Body of pancreas (tissue), 4 donors: ENCODE results near the gene DGKI. TPM values are rescaled to one million over a fixed set of nuclear protein-coding genes. Genes with fewer than 3 reads are reported as not detected.

ENCODE experiments used
- ATAC-seq: fragments of 150-250 bp; one replicate; pipeline ENCODE4 v1.9.1; 2016
- DNase-seq, 4 donors: peaks; one replicate each; pipeline ENCODE4 v3.0.0-alpha.2; 2019
- H3K27ac ChIP-seq, 4 donors: fragments of 200-600 bp; sonication (generic); 1 replicate in 3 of 4; 2 replicates in 1 of 4; pipeline versions ENCODE4 v1.5.1 to v1.6.1; 2016 to 2019; ENCODE audit warnings: mild to moderate bottlenecking in 1 of 4, mixed read lengths in 1 of 4, moderate library complexity in 1 of 4
- H3K27me3 ChIP-seq, 2 donors: fragments of 200-600 bp; sonication (generic); one replicate each; pipeline ENCODE4 v1.6.0; 2016; ENCODE audit warnings: mild to moderate bottlenecking in 1 of 2
- H3K36me3 ChIP-seq, 2 donors: fragments of 200-600 bp; sonication (generic); replicated peaks in 1 of 2; 2 replicates each; pipeline ENCODE4 v1.5.1; 2016; ENCODE audit warnings: low read depth in 2 of 2; ENCODE audit not compliant: insufficient read depth in 1 of 2
- H3K4me1 ChIP-seq: fragments of 200-600 bp; sonication (generic); one replicate; pipeline ENCODE4 v1.6.0; 2016
- H3K4me3 ChIP-seq, 2 donors: fragments of 200-600 bp; sonication (generic); 1 replicate in 1 of 2; 2 replicates in 1 of 2; pipeline ENCODE4 v1.5.1; 2016 to 2019
- H3K9me3 ChIP-seq, 3 donors: fragments of 200-600 bp; sonication (generic); 1 replicate in 2 of 3; 2 replicates in 1 of 3; pipeline ENCODE4 v1.5.1; 2016
- CTCF ChIP-seq, 7 experiments: fragments of 450-650 bp in 4 of 7; fragments of 200-600 bp in 3 of 7; sonication (generic) in 3 of 7; IDR thresholded peaks; one replicate each; pipeline ENCODE4 v1.5.1; 2016 to 2019; ENCODE audit warnings: antibody characterized with exemption in 7 of 7
- POLR2A ChIP-seq, 3 donors: fragments of 450-650 bp; IDR thresholded peaks; one replicate each; pipeline ENCODE4 v1.6.1; 2016; ENCODE audit warnings: antibody characterized with exemption in 3 of 3, mild to moderate bottlenecking in 2 of 3
- WGBS, 2 donors: methylation state at CpG; one replicate each; pipeline ENCODE4 v1.1.5; 2017; 5-methylcytosine and 5-hydroxymethylcytosine counted together
- intact Hi-C: fragments of 100-400 bp; cut with DNase I; formaldehyde crosslinking; loops from one replicate; pipeline ENCODE4 v1.15.1; 2023
- total RNA-seq, 2 donors: library from RNA; depleted of rRNA; stranded (reverse); fragments of >200 nt; gene quantifications; one replicate each; pipeline ENCODE4 v1.1.0, GENCODE V29; 2016

DGKI gene
- total RNA-seq, 2 donors from 2014 or later, result 2.6 TPM; not detected in 1

DNA sequence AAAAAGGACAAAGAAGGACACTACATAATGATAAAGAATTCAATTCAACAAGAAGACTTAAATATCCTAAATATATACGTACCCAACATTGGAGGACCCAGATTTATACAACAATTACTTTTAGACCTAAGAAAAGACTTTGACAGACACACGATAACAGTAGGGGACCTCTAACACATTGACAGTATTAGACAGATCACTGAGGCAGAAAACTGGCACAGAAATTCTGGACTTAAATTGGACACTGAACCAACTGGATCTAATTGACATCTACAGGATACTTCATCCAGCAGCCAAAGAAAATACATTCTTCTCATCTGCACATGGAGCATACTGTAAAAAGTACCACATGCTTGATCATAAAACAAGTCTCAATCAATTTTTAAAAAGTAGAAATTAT is 103.8 kb downstream of the DGKI start:
- Histone ChIP-seq H3K36me3 (no peaks in the 10 kb centered on the region), H3K9me3 (no peaks in the 10 kb centered on the region), H3K27me3 (no peaks in the 10 kb centered on the region), H3K4me1 (peaks cover 10% of the 10 kb centered on the region), H3K4me3 (no peak overlapping the region), H3K27ac (no peak overlapping the region)
- 85 to 86% methylated on average over 2 of the region's 2 CpGs for WGBS, 2 donors
- intact Hi-C loops, result no loop called here
- no peak for ATAC-seq
- DNase-seq, result no peak
- TF ChIP-seq CTCF (IDR thresholded peaks at IDR 0.05), result no peak
- TF ChIP-seq POLR2A (IDR thresholded peaks at IDR 0.05), result no peak

GRCh38 chr7:137742051-137742450 is 104.7 kb downstream of the DGKI start:
- Histone ChIP-seq H3K4me1 (peaks cover 2% of the 10 kb centered on the region), H3K4me3 (no peak overlapping the region), H3K27ac (no peak overlapping the region), H3K9me3 (no peaks in the 10 kb centered on the region), H3K27me3 (no peaks in the 10 kb centered on the region), H3K36me3 (no peaks in the 10 kb centered on the region)
- TF ChIP-seq CTCF (IDR thresholded peaks at IDR 0.05) (no peak), POLR2A (IDR thresholded peaks at IDR 0.05) (no peak)
- DNase-seq (no peak), ATAC-seq (no peak)
- 68 to 79% methylated on average over 3 of the region's 3 CpGs for WGBS, 2 donors
- intact Hi-C loops, result no loop called here

DNA sequence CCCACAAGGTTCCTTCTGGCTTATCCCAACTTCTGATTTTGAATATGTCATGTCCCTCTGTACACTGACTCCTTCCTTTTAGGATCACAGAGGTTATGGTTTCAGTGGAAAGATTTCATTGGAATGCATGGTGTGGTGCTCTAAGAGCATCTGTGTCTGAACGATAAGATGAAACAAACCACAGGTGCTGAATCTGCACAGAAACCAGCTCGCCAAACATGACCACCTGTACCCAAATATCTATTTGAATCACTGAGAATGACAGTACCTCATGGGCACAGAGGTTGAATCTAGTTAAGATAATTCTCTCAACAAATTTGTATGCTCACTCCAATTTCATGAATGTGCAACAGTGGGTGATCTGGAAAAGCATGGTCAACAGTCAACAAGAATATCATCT is 105.3 kb downstream of the DGKI start:
- H3K36me3 ChIP-seq, result no peaks in the 10 kb centered on the region
- H3K27me3 ChIP-seq, result no peaks in the 10 kb centered on the region
- no peak overlapping the region for H3K4me3 ChIP-seq
- DNase-seq (no peak), ATAC-seq (no peak)
- TF ChIP-seq CTCF (IDR thresholded peaks at IDR 0.05) (no peak), POLR2A (IDR thresholded peaks at IDR 0.05) (no peak)
- H3K27ac ChIP-seq, result no peak overlapping the region
- no peaks in the 10 kb centered on the region for H3K4me1 ChIP-seq
- intact Hi-C loops, result no loop called here
- 84 to 91% methylated on average over 2 of the region's 2 CpGs for WGBS, 2 donors
- no peaks in the 10 kb centered on the region for H3K9me3 ChIP-seq

DNA sequence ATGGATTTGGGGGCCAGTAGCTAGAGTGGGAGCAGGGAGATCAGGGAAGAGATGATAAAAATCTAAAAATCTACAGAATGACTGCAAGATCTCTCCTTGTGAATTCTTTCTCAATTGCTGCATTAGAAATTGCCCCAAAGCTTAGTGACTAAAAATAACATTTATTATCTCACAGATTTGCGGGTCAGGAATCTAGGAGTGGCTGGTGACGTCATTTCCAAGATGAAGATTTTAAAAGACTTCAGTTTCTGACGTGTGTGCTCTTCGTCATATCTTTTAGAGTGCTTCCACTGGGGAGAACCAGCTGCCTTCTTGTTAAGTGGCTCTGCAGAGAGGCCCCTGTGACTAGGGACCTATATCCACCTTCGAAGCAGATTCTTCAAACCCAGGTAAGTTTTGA is 112.6 kb downstream of the DGKI start:
- intact Hi-C loops, result no loop called here
- H3K9me3 ChIP-seq, result no peaks in the 10 kb centered on the region
- DNase-seq (no peak), ATAC-seq (no peak)
- H3K4me3 ChIP-seq, result no peak overlapping the region
- TF ChIP-seq CTCF (IDR thresholded peaks at IDR 0.05) (no peak), POLR2A (IDR thresholded peaks at IDR 0.05) (no peak)
- no peaks in the 10 kb centered on the region for H3K4me1 ChIP-seq
- H3K27me3 ChIP-seq, result no peaks in the 10 kb centered on the region
- 59 to 74% methylated on average over 5 of the region's 5 CpGs for WGBS, 2 donors
- H3K36me3 ChIP-seq, result no peaks in the 10 kb centered on the region
- no peak overlapping the region for H3K27ac ChIP-seq

DNA sequence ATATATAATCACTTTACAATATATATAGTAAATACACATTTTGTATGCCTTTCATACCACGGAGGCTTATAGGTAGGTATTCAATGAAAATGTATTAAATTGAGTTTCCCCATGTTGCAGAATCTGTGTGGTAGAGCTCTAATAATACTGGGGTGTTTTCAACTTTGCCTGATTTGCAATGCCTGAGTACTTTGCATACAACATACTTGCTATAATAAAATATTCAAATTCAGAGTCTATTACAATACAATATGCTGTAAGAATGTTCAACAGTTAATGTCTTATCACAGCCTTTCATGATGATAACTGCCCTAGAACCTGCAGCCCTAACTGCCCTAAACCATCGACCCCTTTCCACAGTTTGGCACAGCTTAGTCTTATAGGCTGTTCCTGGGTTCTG is 114.6 kb downstream of the DGKI start:
- ATAC-seq (no peak), DNase-seq (no peak)
- intact Hi-C loops, result no loop called here
- H3K36me3 ChIP-seq, result no peaks in the 10 kb centered on the region
- 53 to 54% methylated on average over 2 of the region's 2 CpGs for WGBS, 2 donors
- no peaks in the 10 kb centered on the region for H3K27me3 ChIP-seq
- H3K4me3 ChIP-seq, result no peak overlapping the region
- no peak for TF ChIP-seq POLR2A (IDR thresholded peaks at IDR 0.05)
- H3K4me1 ChIP-seq, result no peaks in the 10 kb centered on the region
- H3K27ac ChIP-seq, result no peak overlapping the region
- no peaks in the 10 kb centered on the region for H3K9me3 ChIP-seq
